NB4 (cell line): ENCODE data around the gene COL6A1.

Source experiments
- POLR2A ChIP-seq: IDR thresholded peaks from 2 replicates; pipeline ENCODE4 v1.6.1; 2011; ENCODE audit warnings: mild to moderate bottlenecking; ENCODE audit not compliant: insufficient read length; ENCODE audit errors: extremely low read depth
- TF ChIP-seq, protein P1 (sequence below): IDR thresholded peaks from one replicate; pipeline ENCODE4 v1.5.1; 2012; ENCODE audit warnings: low read depth, low read length
- TF ChIP-seq, protein P2 (sequence below): IDR thresholded peaks from 2 replicates; pipeline ENCODE4 v1.6.1; 2011; ENCODE audit warnings: low read depth, low read length

DNA sequence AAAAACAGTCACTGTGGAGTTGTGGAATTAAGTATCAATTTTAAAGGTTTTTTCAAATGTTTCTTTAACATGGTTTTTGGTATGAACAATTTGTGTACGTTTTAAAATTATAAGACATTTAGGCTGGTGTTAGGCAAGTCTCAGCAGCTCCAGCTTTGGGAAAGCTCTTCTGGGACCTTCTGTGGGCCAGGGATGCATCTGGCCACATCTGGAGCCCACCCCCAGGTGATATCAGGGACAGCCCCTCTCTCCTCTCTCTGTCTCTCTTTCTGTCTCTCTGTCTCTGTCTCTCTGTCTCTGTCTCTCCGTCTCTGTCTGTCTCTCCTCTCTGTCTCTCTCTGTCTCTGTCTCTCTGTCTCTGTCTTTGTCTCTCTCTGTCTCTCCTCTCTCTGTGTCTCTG lies 1.3 kb upstream of the COL6A1 start:
- TF ChIP-seq POLR2A, result no peak
- TF ChIP-seq, protein P1, sequence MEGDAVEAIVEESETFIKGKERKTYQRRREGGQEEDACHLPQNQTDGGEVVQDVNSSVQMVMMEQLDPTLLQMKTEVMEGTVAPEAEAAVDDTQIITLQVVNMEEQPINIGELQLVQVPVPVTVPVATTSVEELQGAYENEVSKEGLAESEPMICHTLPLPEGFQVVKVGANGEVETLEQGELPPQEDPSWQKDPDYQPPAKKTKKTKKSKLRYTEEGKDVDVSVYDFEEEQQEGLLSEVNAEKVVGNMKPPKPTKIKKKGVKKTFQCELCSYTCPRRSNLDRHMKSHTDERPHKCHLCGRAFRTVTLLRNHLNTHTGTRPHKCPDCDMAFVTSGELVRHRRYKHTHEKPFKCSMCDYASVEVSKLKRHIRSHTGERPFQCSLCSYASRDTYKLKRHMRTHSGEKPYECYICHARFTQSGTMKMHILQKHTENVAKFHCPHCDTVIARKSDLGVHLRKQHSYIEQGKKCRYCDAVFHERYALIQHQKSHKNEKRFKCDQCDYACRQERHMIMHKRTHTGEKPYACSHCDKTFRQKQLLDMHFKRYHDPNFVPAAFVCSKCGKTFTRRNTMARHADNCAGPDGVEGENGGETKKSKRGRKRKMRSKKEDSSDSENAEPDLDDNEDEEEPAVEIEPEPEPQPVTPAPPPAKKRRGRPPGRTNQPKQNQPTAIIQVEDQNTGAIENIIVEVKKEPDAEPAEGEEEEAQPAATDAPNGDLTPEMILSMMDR, result no peak
- TF ChIP-seq, protein P2, sequence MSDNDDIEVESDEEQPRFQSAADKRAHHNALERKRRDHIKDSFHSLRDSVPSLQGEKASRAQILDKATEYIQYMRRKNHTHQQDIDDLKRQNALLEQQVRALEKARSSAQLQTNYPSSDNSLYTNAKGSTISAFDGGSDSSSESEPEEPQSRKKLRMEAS, result no peak
